ENCODE results near the gene HOMER1.

HOMER1 gene

DNA sequence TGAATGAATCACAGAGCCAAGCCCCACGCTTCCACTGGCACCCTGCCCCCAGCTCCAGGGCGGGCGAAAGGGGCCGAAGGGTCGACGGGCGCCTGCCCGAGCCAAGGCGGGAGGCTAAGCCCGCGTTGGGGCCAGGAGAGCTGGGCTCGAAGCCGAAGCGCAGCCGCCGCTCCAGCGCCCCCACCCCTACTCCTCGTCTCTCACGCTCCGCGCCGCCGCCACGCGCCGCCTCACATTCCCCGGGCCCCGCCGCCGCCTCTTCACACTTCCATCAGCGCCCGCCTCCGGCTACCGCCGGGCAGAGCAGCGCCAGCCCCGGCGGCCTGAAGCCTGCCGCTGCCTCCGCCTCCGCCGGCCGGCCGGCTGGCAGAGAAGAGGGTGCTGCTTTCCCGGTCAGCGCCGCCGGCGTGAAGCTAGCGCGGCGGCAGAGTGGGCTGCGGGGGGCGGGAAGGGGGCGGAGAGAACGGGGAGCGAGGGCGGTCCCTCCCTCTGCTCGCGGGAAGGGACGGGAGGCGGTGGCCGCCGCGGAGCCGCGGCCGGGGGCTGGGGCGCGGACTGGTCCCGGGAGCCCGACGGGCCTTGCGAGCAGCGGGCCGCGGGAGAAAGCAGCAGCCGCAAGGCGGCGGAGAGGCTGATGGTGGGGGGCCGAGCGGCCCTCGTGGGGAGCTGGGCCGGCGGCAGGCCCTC, at the start of gene HOMER1:
HOMER1 (minus strand) TSS at position 431 of the 687 bp plus-strand sequence. CDS start 1,360 bp downstream, outside the sequence.
- peak within 1 kb of the TSS; percentile 81 for H3K27ac ChIP-seq
- TF ChIP-seq, protein P1, sequence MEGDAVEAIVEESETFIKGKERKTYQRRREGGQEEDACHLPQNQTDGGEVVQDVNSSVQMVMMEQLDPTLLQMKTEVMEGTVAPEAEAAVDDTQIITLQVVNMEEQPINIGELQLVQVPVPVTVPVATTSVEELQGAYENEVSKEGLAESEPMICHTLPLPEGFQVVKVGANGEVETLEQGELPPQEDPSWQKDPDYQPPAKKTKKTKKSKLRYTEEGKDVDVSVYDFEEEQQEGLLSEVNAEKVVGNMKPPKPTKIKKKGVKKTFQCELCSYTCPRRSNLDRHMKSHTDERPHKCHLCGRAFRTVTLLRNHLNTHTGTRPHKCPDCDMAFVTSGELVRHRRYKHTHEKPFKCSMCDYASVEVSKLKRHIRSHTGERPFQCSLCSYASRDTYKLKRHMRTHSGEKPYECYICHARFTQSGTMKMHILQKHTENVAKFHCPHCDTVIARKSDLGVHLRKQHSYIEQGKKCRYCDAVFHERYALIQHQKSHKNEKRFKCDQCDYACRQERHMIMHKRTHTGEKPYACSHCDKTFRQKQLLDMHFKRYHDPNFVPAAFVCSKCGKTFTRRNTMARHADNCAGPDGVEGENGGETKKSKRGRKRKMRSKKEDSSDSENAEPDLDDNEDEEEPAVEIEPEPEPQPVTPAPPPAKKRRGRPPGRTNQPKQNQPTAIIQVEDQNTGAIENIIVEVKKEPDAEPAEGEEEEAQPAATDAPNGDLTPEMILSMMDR (conservative IDR thresholded peaks at IDR 0.05), result peak; percentile 32
- TF ChIP-seq ZFX (IDR thresholded peaks at IDR 0.05), result peak; percentile 68

DNA sequence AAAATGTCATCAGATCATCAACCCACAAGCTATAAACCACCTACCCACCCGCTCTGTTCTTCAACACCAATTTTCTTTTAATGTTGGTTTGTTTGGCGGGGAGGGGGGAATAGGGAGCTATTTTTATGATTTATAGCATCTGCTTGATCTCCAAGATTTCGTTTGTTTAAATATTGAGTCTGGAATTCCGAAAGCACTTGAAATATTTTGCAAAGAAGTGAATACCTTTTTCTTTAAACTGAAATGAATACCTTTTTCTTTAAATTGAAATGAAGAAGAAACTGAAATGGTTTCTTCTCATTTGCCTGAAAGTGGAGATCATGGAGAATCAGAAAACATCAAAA, 49.3 kb upstream of the HOMER1 start:
- TF ChIP-seq, protein P1 (conservative IDR thresholded peaks at IDR 0.05), result no peak
- no peak for TF ChIP-seq ZFX (IDR thresholded peaks at IDR 0.05)
- no peak overlapping the region for H3K27ac ChIP-seq

GRCh38 chr5:79562351-79563246, 48.7 kb upstream of the HOMER1 start:
- no peak overlapping the region for H3K27ac ChIP-seq

GRCh38 chr5:79561525-79561893, 47.6 kb upstream of the HOMER1 start:
- no peak overlapping the region for H3K27ac ChIP-seq
- no peak for TF ChIP-seq ZFX (IDR thresholded peaks at IDR 0.05)
- TF ChIP-seq, protein P1 (conservative IDR thresholded peaks at IDR 0.05), result no peak

More at GRCh38 chr5:79562351-79563246, 48.7 kb upstream of the HOMER1 start:
- no peak for TF ChIP-seq ZFX (IDR thresholded peaks at IDR 0.05)
- TF ChIP-seq, protein P1 (conservative IDR thresholded peaks at IDR 0.05), result no peak

- TF ChIP-seq, protein P1 (conservative IDR thresholded peaks at IDR 0.05), result no peak
- no peak for TF ChIP-seq ZFX (IDR thresholded peaks at IDR 0.05)
- H3K27ac ChIP-seq, result no peak overlapping the region
Observed at GRCh38 chr5:79560771-79561524, 47.0 kb upstream of the HOMER1 start.

GRCh38 chr5:79555418-79555817, 41.5 kb upstream of the HOMER1 start:
- no peak for TF ChIP-seq ZFX (IDR thresholded peaks at IDR 0.05)
- TF ChIP-seq, protein P1 (conservative IDR thresholded peaks at IDR 0.05), result no peak
- H3K27ac ChIP-seq, result no peak overlapping the region

Data from C4-2B (cell line).